Measurements from ENCODE around the gene MACO1. TPM values are rescaled to one million over a fixed set of nuclear protein-coding genes. Genes with fewer than 3 reads are reported as not detected.
"Not testable (repeated sequence)": the region's sequence is repeated elsewhere in the genome, so short reads cannot be mapped to it uniquely, and the experiment has no call there.

MACO1 gene
- total RNA-seq, 1 donor from 2014 or later, result 31.5 TPM

- DNase-seq (ENCODE audit: low spot score, unreplicated experiment), result no peak
- Mint-ChIP-seq H3K4me1 (ENCODE audit: low read depth) (peaks cover 23% of the 10 kb centered on the region), H3K36me3 (ENCODE audit: insufficient read depth) (no peaks in the 10 kb centered on the region), H3K27ac (no peak overlapping the region), H3K27me3 (no peaks in the 10 kb centered on the region), H3K4me3 (ENCODE audit: low read depth) (no peak overlapping the region), H3K9me3 (ENCODE audit: low read depth) (no peaks in the 10 kb centered on the region)
- TF ChIP-seq CTCF (IDR thresholded peaks at IDR 0.05; ENCODE audit: unreplicated experiment), result no peak
Measured at GRCh38 chr1:25437672-25438071, 7.0 kb downstream of the MACO1 start.

- Mint-ChIP-seq H3K4me3 (ENCODE audit: low read depth) (no peak overlapping the region), H3K27me3 (no peaks in the 10 kb centered on the region), H3K9me3 (ENCODE audit: low read depth) (no peaks in the 10 kb centered on the region), H3K4me1 (ENCODE audit: low read depth) (peaks cover 18% of the 10 kb centered on the region), H3K36me3 (ENCODE audit: insufficient read depth) (no peaks in the 10 kb centered on the region), H3K27ac (no peak overlapping the region)
- no peak for TF ChIP-seq CTCF (IDR thresholded peaks at IDR 0.05; ENCODE audit: unreplicated experiment)
- DNase-seq (ENCODE audit: low spot score, unreplicated experiment), result no peak
Measured at GRCh38 chr1:25439287-25439686, 8.6 kb downstream of the MACO1 start.

GRCh38 chr1:25442178-25442577 lies 11.5 kb downstream of the MACO1 start:
- no peak for TF ChIP-seq CTCF (IDR thresholded peaks at IDR 0.05; ENCODE audit: unreplicated experiment)
- peaks cover 17% of the 10 kb centered on the region for H3K4me1 Mint-ChIP-seq (ENCODE audit: low read depth)
- no peak for DNase-seq (ENCODE audit: low spot score, unreplicated experiment)
- H3K36me3 Mint-ChIP-seq (ENCODE audit: insufficient read depth), result no peaks in the 10 kb centered on the region
- H3K27ac Mint-ChIP-seq, result peak overlapping the region; percentile 5
- no peak overlapping the region for H3K4me3 Mint-ChIP-seq (ENCODE audit: low read depth)
- H3K9me3 Mint-ChIP-seq (ENCODE audit: low read depth), result no peaks in the 10 kb centered on the region
- no peaks in the 10 kb centered on the region for H3K27me3 Mint-ChIP-seq

- Mint-ChIP-seq H3K4me3 (ENCODE audit: low read depth) (no peak overlapping the region), H3K4me1 (ENCODE audit: low read depth) (peaks cover 17% of the 10 kb centered on the region), H3K27me3 (no peaks in the 10 kb centered on the region), H3K9me3 (ENCODE audit: low read depth) (no peaks in the 10 kb centered on the region), H3K36me3 (ENCODE audit: insufficient read depth) (no peaks in the 10 kb centered on the region), H3K27ac (no peak overlapping the region)
- TF ChIP-seq CTCF (IDR thresholded peaks at IDR 0.05; ENCODE audit: unreplicated experiment), result no peak
- DNase-seq (ENCODE audit: low spot score, unreplicated experiment), result no peak
Measured at GRCh38 chr1:25443030-25443699, 12.5 kb downstream of the MACO1 start.

- peaks cover 17% of the 10 kb centered on the region for H3K4me1 Mint-ChIP-seq (ENCODE audit: low read depth)
- not testable (repeated sequence) for H3K27ac Mint-ChIP-seq; H3K9me3 Mint-ChIP-seq (ENCODE audit: low read depth); H3K27me3 Mint-ChIP-seq; H3K4me3 Mint-ChIP-seq (ENCODE audit: low read depth); H3K36me3 Mint-ChIP-seq (ENCODE audit: insufficient read depth); DNase-seq (ENCODE audit: low spot score, unreplicated experiment)
Measured at GRCh38 chr1:25444604-25445003, 13.9 kb downstream of the MACO1 start.

GRCh38 chr1:25445993-25446538 lies 15.4 kb downstream of the MACO1 start:
- no peak for TF ChIP-seq CTCF (IDR thresholded peaks at IDR 0.05; ENCODE audit: unreplicated experiment)
- Mint-ChIP-seq H3K9me3 (ENCODE audit: low read depth) (no peaks in the 10 kb centered on the region), H3K4me1 (ENCODE audit: low read depth) (peaks cover 17% of the 10 kb centered on the region), H3K36me3 (ENCODE audit: insufficient read depth) (peaks cover 4% of the 10 kb centered on the region), H3K27ac (no peak overlapping the region), H3K27me3 (no peaks in the 10 kb centered on the region), H3K4me3 (ENCODE audit: low read depth) (no peak overlapping the region)
- DNase-seq (ENCODE audit: low spot score, unreplicated experiment), result no peak

Data from progenitor cell of endocrine pancreas (in vitro differentiated cells).